ENCODE data around the gene ASXL1.

Gene ASXL1

GRCh38 chr20:32411955-32412706 lies 54.0 kb downstream of the ASXL1 start:
- TF ChIP-seq CTCF (IDR thresholded peaks at IDR 0.05; ENCODE audit: borderline replicate concordance, insufficient read depth, low read depth, low read length), result no peak
- H3K4me3 ChIP-seq (ENCODE audit: low read depth, low read length), result no peak overlapping the region

- no peak for TF ChIP-seq CTCF (IDR thresholded peaks at IDR 0.05; ENCODE audit: borderline replicate concordance, insufficient read depth, low read depth, low read length)
These were observed 57.4 kb downstream of the ASXL1 start for GRCh38 chr20:32415494-32415893.

GRCh38 chr20:32416206-32416605 lies 58.1 kb downstream of the ASXL1 start:
- H3K4me3 ChIP-seq (ENCODE audit: low read depth, low read length), result no peak overlapping the region
- TF ChIP-seq CTCF (IDR thresholded peaks at IDR 0.05; ENCODE audit: borderline replicate concordance, insufficient read depth, low read depth, low read length), result no peak

More at GRCh38 chr20:32415494-32415893, 57.4 kb downstream of the ASXL1 start:
- H3K4me3 ChIP-seq (ENCODE audit: low read depth, low read length), result no peak overlapping the region

- no peak overlapping the region for H3K4me3 ChIP-seq (ENCODE audit: low read depth, low read length)
- TF ChIP-seq CTCF (IDR thresholded peaks at IDR 0.05; ENCODE audit: borderline replicate concordance, insufficient read depth, low read depth, low read length), result no peak
These were observed 60.2 kb downstream of the ASXL1 start for GRCh38 chr20:32418376-32418775.

- no peak overlapping the region for H3K4me3 ChIP-seq (ENCODE audit: low read depth, low read length)
- no peak for TF ChIP-seq CTCF (IDR thresholded peaks at IDR 0.05; ENCODE audit: borderline replicate concordance, insufficient read depth, low read depth, low read length)
These were observed 63.2 kb downstream of the ASXL1 start for GRCh38 chr20:32421290-32421689.

GRCh38 chr20:32427996-32428395 lies 69.9 kb downstream of the ASXL1 start:
- no peak for TF ChIP-seq CTCF (IDR thresholded peaks at IDR 0.05; ENCODE audit: borderline replicate concordance, insufficient read depth, low read depth, low read length)
- H3K4me3 ChIP-seq (ENCODE audit: low read depth, low read length), result no peak overlapping the region

GRCh38 chr20:32429343-32429742 lies 71.2 kb downstream of the ASXL1 start:
- no peak overlapping the region for H3K4me3 ChIP-seq (ENCODE audit: low read depth, low read length)
- no peak for TF ChIP-seq CTCF (IDR thresholded peaks at IDR 0.05; ENCODE audit: borderline replicate concordance, insufficient read depth, low read depth, low read length)

Measured in GM12875 (cell line).